AG20443 (cell line): ENCODE measurements around the gene MCUR1.
"Not testable (repeated sequence)": the region's sequence is repeated elsewhere in the genome, so short reads cannot be mapped to it uniquely, and the experiment has no call there.

Experiments
- DNase-seq: peaks from one replicate; pipeline ENCODE4 v3.0.0; 2012; ENCODE audit warnings: low spot score, mixed read lengths

The MCUR1 gene

DNA sequence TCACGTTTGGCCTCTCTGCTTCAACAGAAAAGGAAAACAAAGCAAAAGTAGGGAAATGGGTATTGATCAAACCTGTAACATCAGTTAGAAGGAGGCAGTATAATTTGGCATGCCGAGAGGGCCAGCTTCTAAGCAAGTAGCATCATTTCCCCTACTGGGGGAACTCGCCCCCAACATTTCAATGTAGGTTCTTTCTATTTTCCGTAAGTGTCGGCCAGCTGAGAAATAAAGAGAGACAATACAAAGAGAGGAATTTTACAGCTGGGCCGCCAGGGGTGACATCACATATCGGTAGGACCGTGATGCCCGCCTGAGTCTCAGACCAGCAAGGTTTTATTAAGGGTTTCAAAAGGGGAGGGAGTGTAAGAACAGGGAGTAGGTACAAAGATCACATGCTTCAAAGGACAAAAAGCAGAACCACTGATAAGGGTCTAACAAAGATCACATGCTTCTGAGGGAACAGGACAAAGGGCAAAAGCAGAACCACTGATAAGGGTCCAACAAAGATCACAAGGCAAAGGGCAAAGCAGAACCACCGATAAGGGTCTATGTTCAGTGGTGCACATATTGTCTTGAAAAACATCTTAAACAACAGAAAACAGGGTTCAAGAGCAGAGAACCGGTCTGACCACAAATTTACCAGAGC, 14.4 kb upstream of the MCUR1 start:
- DNase-seq: not testable (repeated sequence)

DNA sequence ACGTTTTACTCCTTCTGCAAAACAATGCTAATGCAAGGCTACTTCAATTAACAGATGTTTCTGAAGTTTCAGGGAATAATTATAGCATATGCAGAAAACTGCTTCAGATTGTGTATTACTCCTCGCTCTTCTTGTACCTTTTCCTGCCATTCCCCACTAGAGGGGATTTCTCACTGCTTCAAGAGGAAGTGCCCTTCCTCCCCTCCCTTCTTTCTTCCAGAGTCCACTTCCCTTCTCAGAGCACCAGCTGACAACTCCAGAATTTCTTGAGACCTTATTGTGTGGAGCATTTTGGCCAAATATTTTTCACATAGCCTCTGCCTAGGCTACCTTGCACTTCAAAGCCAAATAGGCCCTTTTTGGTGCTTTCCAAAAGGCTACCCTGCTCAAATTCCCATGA, 12.7 kb upstream of the MCUR1 start:
- no peak for DNase-seq

DNA sequence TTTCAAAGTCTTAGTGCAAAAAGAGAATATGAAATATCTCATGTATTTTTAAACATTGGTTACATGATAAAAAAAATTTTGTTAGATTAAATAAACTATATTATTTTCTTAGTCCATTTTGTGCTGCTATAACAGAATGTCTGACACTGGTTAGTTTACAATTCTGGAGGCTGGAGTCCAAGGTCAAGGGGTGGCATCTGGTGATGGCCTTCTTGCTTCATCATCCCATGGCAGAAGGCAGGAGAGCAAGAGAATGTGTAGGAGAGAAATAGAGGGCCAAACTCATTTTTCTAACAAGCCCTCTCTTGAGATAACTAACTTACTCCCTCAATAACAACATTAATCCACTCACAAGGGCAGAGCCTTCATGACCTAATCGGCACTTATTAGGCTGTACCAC, 11.5 kb upstream of the MCUR1 start:
- no peak for DNase-seq

DNA sequence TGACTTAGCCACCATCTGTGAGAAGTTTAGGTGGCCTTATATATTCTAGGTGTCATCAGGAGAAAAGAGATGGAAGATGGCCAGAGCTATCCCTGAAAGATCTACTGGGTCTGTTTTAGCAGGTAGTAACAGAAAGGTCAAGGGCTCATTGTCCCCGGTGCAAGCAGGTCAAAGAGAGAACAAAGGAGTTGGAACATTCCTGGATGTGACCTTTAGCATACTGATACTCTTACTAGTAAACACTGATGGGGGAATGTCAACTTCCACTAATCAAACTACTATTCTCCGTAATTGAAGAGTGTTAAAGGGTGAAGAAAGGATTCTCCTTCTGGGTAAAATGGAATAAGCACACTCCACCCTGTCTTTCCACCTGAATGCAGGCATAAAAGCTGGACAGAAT, 4.0 kb upstream of the MCUR1 start:
- DNase-seq: no peak

DNA sequence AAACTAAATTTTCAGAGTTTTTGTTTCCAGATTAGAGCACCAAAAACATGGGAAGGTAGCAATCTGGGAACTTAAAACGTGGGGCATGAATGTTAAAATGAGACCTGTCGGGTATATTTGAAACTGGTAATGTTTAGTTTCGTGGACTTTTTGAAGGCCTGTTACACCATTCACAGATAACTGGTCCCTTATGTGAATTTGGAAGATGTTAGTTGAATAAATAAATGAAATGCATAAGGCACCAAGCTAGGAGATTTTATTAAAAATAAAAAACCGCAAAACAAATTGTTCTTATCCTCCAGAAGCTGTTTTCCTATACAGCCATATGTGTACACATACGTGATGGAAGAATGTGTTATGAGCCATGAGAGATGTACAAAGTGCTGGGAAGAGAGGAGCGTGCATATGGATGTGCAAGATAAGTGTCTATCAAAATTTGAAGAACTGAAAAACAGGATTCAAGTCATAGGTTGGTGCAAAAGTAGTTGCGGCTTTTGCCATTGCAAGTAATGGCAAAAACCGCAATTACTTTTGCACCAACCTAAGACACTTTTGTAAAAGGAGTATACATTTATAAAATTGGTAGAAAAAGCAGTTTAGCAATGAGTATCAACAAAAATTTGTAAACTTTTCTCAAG, 700 bp upstream of the MCUR1 start:
- no peak for DNase-seq

DNA sequence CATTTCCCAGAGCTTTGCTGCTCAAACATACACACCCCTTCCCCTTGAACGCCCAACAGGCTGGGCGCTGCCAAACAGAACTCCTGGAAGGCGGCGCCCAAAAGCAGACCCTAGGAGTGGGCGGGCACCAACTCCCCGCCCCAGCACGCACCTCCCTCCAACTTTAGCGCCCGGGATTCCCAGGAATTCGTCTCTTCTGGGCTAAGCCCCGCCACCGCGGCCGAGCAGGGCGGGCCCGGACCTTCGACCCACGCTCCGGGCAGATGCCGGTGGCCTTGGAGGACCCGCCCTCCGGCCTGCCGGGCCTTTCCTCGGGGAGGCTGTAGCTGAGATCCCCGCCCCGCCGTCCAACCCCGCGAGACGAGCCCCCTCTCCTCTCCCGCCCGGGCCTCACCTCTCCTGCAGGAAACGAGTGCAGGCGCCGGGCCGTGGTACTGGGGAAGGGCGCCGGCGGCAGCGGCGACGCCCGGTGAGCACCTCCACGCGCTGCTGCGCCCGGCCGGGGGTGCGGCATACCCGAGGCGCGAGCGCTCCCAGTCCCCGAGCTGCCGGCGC, 659 bp downstream of the MCUR1 start:
- peak; percentile 87 for DNase-seq

DNA sequence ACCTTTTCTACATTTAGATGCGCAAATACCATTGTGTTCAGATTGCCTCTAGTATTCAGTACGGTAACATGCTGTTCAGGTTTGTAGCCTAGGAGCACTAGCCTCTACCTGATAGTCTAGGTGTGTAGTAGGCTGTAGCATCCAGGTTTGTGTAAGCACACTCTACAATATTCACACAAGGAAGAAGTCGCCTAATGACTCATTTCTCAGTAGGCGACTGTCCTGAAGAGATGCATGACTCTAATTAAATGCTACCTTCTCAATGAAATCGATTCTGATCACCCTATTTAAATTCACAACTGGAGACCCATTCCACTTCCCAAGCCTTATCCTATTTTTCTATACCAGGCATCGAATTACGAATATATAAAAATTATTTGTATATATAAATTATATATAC, 1.3 kb downstream of the MCUR1 start:
- no peak for DNase-seq

DNA sequence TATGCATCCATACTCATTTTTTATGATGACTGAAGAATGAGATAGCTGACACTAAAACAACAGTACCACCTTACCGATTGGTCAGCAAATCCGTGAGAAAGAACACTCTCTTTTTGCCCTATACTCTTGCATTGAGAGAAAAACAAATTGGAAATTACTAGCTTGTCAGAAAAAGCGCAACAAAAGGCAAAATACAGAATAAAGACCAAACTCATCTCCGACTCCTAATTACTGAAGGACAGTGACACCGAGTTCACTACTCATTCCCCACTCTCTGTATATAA, 2.1 kb downstream of the MCUR1 start:
- DNase-seq: no peak

DNA sequence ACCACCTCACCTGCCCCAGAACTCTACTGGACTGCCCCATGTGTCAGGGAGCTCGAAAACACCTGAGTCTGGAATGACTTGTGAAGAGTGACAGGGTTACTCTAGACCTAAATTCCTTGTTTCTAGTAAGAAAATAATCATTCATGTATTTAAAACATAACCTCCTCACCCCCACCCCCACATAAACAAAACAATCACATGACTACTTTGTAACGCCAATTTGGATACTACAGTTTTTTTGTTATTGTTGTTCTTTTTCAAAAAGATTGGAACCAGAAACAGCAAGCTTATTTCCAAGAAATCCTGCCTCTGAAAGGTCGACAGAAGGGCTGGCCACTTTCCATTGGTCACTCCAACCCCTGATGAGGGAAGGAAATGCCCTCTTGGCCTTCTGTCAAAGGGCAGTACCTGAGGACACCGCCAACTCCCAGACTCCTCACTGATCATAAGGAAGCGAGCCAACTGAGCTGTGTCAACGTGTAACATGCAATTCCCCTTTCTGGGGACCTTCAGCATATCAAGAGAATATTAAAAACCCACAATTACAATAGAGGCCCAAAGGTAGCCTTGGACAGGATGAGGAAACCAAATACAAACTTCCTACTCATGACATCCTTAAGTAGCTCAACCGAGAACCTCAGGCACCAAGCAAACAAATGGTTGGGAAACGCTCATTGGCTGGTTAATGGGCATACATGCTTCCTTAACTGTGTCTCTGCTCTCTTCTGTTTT, 2.6 kb downstream of the MCUR1 start:
- DNase-seq: no peak

DNA sequence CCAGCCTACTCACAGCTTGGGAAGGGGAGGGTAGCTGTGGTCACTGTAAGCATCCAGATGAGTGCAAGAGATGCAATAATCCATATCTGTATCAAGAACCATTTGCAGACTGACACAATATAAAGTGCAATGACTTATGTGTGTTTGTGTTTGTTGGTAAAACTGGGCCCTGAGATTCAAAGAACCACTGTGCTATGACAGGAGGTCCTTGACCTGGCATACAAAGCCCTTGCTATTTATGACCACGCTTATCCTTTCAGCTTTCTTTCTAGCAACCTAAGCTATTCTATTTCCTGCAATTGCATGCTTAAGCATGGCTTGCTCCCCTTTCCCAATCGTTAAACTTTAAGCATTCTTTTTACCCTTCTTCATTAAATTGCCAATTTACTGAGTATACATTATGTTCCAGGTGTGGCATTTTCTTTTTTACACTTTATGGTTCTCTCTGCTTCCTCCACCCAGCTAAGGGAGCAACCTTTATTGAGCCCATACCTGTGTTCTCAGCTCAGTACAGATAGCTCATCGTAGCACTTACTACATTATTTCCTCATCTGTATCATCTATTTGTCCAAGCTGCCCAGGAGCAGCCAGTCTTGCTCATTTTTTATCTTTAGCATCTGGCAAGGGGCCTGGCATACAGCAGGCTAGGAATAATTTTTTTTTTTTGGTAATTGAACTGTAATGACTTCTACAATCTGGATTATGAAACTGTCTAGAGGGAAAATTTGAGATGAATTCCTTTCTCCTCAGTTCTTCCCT, 3.5 kb downstream of the MCUR1 start:
- DNase-seq: peak; percentile 17

DNA sequence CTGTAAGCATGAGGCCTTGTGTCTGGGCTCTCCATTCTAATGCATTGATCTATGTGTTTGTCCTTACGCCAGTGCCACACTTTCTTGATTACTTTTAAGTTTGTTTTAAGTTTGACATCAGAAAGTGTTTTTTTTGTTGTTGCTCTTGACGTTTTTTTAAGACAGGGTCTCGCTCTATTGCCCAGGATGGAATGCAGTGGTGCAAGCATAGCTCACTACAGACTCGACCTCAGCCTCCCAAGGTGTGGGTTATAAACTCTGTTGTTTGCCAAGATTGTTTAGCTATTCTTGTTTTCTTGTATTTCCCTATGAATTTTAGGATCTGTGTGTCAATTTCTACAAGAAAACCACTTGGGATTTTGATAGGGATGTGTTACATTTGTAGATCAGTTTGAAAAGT, 5.6 kb downstream of the MCUR1 start:
- no peak for DNase-seq

DNA sequence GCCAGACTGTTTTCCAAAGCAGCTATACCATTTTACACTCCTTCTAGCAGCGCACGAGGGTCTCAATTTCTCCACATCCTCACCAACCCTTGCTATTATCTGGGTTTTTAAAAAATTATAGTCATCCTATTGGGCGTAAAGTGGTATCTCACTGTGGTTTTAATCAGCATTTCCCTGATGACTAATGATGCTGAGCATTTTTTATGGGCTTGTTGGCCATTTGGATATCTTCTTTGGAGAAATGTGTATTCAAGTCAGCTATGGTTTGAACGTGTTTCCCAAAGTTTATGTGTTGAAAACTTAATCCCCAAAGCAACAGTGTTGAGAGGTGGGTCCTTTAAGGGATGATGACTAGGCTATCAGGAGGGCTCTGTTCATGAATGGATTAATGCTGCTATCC, 6.7 kb downstream of the MCUR1 start:
- no peak for DNase-seq

DNA sequence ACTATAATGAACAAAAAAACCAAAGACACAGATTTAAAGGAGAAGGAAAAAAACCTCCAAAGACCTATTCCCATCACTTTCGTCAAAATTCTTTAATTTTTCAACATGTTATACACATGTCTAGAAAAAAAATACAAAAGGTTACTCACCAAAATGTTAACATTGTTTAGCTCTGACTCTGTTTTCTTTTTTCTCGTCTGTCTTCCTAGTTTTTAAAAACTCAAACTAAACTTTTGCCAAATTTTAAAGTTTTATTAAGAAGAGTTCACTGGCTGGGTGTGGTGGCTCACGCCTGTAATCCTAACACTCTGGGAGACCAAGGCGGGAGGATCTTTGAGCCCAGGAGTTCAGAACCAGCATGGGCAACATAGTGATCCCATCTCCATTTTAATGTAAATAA, 10.8 kb downstream of the MCUR1 start:
- no peak for DNase-seq

DNA sequence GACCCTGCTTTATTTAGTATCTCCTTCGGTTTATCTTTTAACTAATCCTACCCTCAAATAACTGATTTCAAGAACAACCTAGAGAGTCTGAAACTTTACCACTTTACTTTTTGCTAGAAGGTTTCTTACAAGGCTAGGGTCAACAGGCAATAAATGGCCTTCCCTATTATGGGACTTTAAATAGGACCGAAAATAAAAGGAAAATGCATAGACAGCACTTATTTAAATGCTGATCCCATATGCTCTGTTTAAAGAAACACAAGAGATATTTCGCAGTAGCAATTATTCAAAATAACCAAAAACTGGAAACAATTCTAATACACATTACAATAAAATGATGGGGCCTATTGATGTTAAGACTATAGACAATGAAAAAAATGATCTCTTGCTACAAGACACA, 13.7 kb downstream of the MCUR1 start:
- DNase-seq: no peak

DNA sequence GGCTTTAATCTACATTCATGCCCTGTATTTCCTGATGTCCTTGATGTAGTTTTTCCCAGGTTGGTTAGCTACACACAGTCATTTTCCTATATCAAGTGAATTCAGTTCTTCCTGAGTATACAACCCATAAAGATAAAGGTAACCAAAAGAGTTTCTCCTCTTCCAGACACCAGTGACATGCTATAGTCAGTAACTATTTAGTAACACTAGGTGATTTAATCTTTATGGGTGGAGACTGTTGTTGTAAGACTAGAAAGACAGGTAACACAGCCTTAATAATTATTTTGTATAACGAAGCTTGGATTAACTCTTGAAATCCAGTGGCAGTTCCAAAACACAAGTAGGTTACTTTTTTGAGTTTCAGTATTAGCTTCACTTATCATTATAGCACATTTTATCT, 17.6 kb downstream of the MCUR1 start:
- DNase-seq: no peak

DNA sequence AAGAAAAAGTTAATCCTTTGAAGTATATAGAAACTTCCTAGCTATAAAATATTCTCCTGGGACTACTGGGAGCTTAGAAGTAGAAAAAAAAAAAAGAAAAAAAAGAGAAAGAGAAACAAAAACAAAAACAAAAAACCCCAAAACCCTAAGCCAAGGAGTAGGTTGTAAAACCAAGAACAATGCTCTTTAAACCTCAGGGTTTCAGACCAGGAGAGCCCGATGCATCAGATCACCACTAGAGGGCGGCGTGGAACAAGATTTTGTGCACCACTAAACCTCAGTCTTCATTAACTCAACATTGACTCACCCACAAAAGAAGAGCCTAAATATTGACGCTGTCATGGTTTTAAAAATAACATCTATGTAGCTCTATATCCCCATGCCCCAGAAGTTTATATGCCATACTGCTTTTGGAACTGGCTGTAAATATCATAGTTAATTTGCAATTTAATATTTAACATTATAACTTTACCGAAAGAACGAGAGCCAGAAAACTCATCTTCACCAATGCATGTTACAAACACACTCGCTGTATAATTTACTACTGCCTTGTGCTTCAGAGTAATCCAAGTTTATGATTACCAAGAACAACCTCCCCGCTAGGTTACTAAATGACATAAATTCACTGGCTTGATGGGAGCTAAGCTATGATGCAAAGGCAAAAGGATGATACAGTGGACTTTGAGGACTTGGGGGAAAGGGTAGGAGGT, 19.2 kb downstream of the MCUR1 start:
- peak; percentile 80 for DNase-seq

DNA sequence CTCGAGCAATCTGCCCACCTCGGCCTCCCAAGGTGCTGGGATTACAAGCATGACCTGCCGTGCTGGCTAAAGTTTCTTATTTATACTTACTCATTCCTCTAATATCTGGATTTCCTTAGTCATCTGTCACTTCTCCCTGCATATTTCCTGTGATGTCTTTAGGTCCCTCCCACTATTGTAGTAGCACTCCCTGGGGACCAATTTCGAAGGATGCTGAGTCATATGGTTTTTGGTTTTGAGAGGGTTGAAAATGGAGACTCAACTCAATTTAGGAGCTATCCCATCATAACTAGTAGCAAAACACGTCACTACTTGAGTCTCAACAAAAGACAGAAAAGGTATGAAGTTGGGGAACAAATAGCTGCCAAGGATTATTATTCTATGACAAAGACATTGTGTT, 20.2 kb downstream of the MCUR1 start:
- DNase-seq: peak; percentile 49

DNA sequence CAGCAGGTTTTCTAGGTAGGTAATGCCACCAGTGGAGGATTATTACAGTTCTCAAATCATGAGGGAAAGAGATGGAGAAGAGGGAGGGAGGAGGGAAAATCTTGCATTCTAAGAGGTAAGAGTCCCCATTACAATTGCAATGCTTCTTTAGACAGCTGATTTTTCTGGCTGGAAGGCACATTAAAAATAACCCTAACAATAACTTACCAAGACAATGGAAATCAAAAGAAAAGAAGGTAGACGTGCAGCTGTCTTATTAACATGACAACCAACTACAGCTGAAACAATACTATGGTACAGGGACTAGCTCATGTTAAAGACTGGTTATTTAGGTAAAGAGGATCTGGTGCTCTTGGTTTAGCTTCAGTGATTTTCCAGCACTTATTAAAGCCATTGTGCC, 24.6 kb downstream of the MCUR1 start:
- DNase-seq: no peak

DNA sequence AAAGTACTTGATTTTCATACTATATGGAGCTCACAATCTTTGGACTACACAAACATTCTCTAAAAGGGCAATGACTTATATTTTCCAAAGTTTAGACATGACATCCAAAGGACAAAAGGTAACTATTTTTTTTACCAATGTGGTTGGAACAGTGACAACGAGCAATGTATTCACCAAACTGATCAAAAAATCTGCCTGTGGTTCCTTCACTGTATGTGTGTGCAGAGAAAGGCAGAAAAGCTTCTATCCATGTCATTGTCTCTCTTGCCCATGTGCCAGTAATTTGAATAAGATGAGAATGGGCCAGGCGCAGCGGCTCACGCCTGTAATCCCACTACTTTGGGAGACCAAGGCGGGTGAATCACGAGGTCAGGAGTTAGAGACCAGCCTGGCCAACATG, 25.5 kb downstream of the MCUR1 start:
- DNase-seq: no peak

DNA sequence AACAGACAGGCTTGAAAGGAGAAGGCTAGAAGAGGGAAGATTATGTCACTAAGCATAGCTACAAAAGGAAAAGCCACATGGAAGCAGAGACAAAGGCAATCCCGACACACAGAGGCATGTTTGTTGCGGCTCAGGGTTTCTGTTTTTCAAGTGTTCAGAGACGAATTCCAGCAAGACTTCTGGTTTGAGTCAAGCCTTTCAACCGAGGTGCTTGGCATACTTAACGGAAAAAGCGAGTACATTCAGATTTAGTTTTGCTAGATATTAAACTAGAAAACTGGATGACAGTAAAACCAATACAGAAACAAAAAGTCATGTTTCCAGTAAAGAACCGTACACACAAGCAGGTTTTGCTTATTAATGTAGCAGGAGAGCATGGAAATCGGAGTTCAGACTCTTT, 27.2 kb downstream of the MCUR1 start:
- peak; percentile 70 for DNase-seq

DNA sequence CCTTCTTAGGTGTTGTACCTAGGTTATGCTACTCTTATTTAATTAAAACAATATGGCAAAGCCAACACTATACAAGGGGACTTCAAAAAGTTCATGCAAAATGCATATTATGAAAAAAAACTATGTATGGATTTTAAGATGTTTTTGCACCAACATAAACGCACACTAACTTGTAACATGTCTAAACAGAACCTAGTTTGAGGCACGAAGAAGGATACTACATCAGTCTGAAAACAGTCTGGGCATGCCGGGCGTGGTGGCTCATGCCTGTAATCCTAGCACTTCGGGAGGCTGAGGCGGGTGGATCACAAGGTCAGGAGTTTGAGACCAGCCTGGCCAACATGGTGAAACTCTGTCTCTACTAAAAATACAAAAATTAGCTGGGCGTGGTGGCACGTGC, 34.2 kb downstream of the MCUR1 start:
- not testable (repeated sequence) for DNase-seq

DNA sequence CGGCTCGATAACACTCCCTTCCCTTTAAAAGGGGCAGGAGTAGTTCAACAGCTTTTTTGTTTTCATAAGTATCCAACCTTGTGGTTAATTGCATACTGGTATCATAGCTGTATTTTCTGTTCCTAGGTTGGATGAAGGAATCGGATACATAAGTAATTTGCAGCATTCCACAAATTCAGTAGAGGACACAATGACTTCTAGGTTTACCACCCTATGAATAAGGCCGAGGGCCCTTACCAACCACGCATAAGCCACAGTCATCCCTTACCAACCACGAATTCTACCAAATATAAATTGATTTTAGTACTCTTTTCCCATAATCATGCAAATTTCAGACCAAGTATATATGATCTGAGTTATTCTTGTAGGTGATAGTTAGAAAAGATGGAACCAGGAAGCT, 36.3 kb downstream of the MCUR1 start:
- DNase-seq: no peak
